GM23338 (cell line): Measurements from ENCODE around the gene CA5B. TPM values are rescaled to one million over a fixed set of nuclear protein-coding genes. Genes with fewer than 3 reads are reported as not detected.
A peak's percentile ranks its signal among the peaks of the same experiment; 100 is the strongest.

Experiments used
- ATAC-seq: fragments of 200-7000 bp; cut with Tn5 transposase; 3 replicates; pipeline ENCODE4 v1.9.1; 2020
- DNase-seq: peaks from one replicate; pipeline ENCODE4 v3.0.0-alpha.2; 2015; ENCODE audit warnings: low spot score
- H2AFZ ChIP-seq: fragments of 200-600 bp; sonication (generic); 2 replicates; pipeline ENCODE4 v1.8.0; 2016; ENCODE audit warnings: antibody characterized with exemption, mild to moderate bottlenecking, moderate library complexity
- H3F3A ChIP-seq: fragments of 200-600 bp; sonication (generic); replicated peaks from 2 replicates; pipeline ENCODE4 v1.8.0; 2017; ENCODE audit warnings: antibody characterized with exemption, mixed run types, low read depth
- H3K27ac ChIP-seq: fragments of 200-600 bp; sonication (generic); 2 replicates; pipeline ENCODE4 v1.6.1; 2016; ENCODE audit warnings: low read depth
- H3K27me3 ChIP-seq: fragments of 200-600 bp; sonication (generic); 2 replicates; pipeline ENCODE4 v1.8.0; 2016; ENCODE audit warnings: mild to moderate bottlenecking, mixed run types, moderate library complexity; ENCODE audit not compliant: insufficient read depth
- H3K36me3 ChIP-seq: fragments of 200-600 bp; sonication (generic); 2 replicates; pipeline ENCODE4 v1.8.0; 2016; ENCODE audit warnings: mild to moderate bottlenecking; ENCODE audit not compliant: insufficient read depth
- H3K4me1 ChIP-seq: fragments of 200-600 bp; sonication (generic); 2 replicates; pipeline ENCODE4 v1.8.0; 2016; ENCODE audit warnings: mild to moderate bottlenecking, moderate library complexity; ENCODE audit not compliant: insufficient read depth
- H3K4me2 ChIP-seq: fragments of 200-600 bp; sonication (generic); 2 replicates; pipeline ENCODE4 v1.7.1; 2017; ENCODE audit warnings: mixed run types
- H3K4me3 ChIP-seq: fragments of 200-600 bp; sonication (generic); 2 replicates; pipeline ENCODE4 v1.6.1; 2016; ENCODE audit warnings: mixed run types
- H3K79me2 ChIP-seq: fragments of 200-600 bp; sonication (generic); replicated peaks from 2 replicates; pipeline ENCODE4 v1.8.0; 2017; ENCODE audit warnings: mild to moderate bottlenecking; ENCODE audit not compliant: insufficient read depth
- H3K9me2 ChIP-seq: fragments of 200-600 bp; sonication (generic); 2 replicates; pipeline ENCODE4 v1.8.0; 2017; ENCODE audit not compliant: insufficient read depth
- H4K20me1 ChIP-seq: fragments of 200-600 bp; sonication (generic); replicated peaks from 2 replicates; pipeline ENCODE4 v1.8.0; 2017; ENCODE audit warnings: mild to moderate bottlenecking; ENCODE audit not compliant: insufficient read depth
- H3K27ac Mint-ChIP-seq: 2 replicates; pipeline ENCODE4 v1.8.0; 2020; ENCODE audit warnings: inconsistent platforms, mild to moderate bottlenecking, moderate library complexity, mixed read lengths
- H3K27me3 Mint-ChIP-seq: 3 replicates; pipeline ENCODE4 v1.8.0; 2022; ENCODE audit warnings: low read depth, mild to moderate bottlenecking, moderate library complexity, mixed read lengths, inconsistent platforms; ENCODE audit not compliant: insufficient read depth, poor library complexity
- H3K36me3 Mint-ChIP-seq: 3 replicates; pipeline ENCODE4 v1.8.0; 2021; ENCODE audit warnings: low read depth, mild to moderate bottlenecking, inconsistent platforms, moderate library complexity, mixed read lengths
- H3K4me1 Mint-ChIP-seq: 3 replicates; pipeline ENCODE4 v1.8.0; 2020; ENCODE audit warnings: mild to moderate bottlenecking, inconsistent platforms, mixed read lengths
- H3K4me3 Mint-ChIP-seq: 3 replicates; pipeline ENCODE4 v1.8.0; 2021; ENCODE audit warnings: moderate library complexity, mild to moderate bottlenecking, inconsistent platforms, mixed read lengths
- H3K9me3 Mint-ChIP-seq: 3 replicates; pipeline ENCODE4 v1.8.0; 2020; ENCODE audit warnings: moderate library complexity, mild to moderate bottlenecking, inconsistent platforms, mixed read lengths
- CREB1 ChIP-seq: fragments of 250-450 bp; sonication (Bioruptor Pico); IDR thresholded peaks from 2 replicates; pipeline ENCODE4 v1.5.0; 2020; ENCODE audit warnings: low read depth, mild to moderate bottlenecking, moderate library complexity
- ETS1 ChIP-seq: IDR thresholded peaks from 2 replicates; pipeline ENCODE4 v1.6.1; 2016; ENCODE audit warnings: antibody characterized with exemption
- EZH2 ChIP-seq: fragments of 200-600 bp; sonication (generic); IDR thresholded peaks from one replicate; pipeline ENCODE4 v1.8.0; 2017; ENCODE audit warnings: antibody characterized with exemption, mild to moderate bottlenecking, low read depth; ENCODE audit not compliant: unreplicated experiment
- EZH2phosphoT487 ChIP-seq: fragments of 200-600 bp; sonication (generic); IDR thresholded peaks from one replicate; pipeline ENCODE4 v1.8.1; 2018; ENCODE audit warnings: antibody characterized with exemption; ENCODE audit not compliant: unreplicated experiment
- JUNB ChIP-seq: IDR thresholded peaks from one replicate; pipeline ENCODE4 v1.6.1; 2016; ENCODE audit warnings: antibody characterized with exemption; ENCODE audit not compliant: unreplicated experiment
- NANOG ChIP-seq: IDR thresholded peaks from 2 replicates; pipeline ENCODE4 v1.6.1; 2016; ENCODE audit warnings: antibody characterized with exemption, borderline replicate concordance
- REST ChIP-seq: IDR thresholded peaks from one replicate; pipeline ENCODE4 v1.6.1; 2018; ENCODE audit warnings: antibody characterized with exemption; ENCODE audit not compliant: unreplicated experiment
- STAT1 ChIP-seq: IDR thresholded peaks from one replicate; pipeline ENCODE4 v1.6.1; 2016; ENCODE audit warnings: antibody characterized with exemption; ENCODE audit not compliant: unreplicated experiment
- ZNF114 ChIP-seq: fragments of 250-450 bp; sonication (Bioruptor Pico); IDR thresholded peaks from 2 replicates; pipeline ENCODE4 v1.5.0; 2020; ENCODE audit warnings: mild to moderate bottlenecking, moderate library complexity
- polyA plus RNA-seq: library from polyadenylated mRNA; unstranded; fragments of >200 nt; fragmentation: Nextera tagmentation; extraction: Ambion mirVana; gene quantifications from 2 replicates; pipeline ENCODE4 v1.2.1, GENCODE V29; 2016
- total RNA-seq: library from RNA; depleted of rRNA; stranded (reverse); fragments of >200 nt; shearing (Covaris generic); gene quantifications from 2 replicates; pipeline ENCODE4 v1.2.3, GENCODE V29; 2014
- TF ChIP-seq, protein P1 (sequence below), 2 experiments: fragments of 200-600 bp in 1 of 2; sonication (generic) in 1 of 2; conservative IDR thresholded peaks; 2 replicates each; pipeline versions ENCODE4 v1.5.1 to v1.6.1; 2016 to 2017; ENCODE audit warnings: antibody characterized with exemption in 2 of 2, low read depth in 2 of 2, mild to moderate bottlenecking in 2 of 2, moderate library complexity in 1 of 2

Gene CA5B
- total and polyA plus RNA-seq, 2 experiments from 2014 or later, result 4.8 to 6.1 TPM

- DNase-seq (no peak), ATAC-seq (no peak)
- Mint-ChIP-seq H3K27me3 (peaks cover 2% of the 10 kb centered on the region), H3K4me3 (no peak overlapping the region), H3K9me3 (no peaks in the 10 kb centered on the region), H3K36me3 (peaks cover 35% of the 10 kb centered on the region), H3K27ac (no peak overlapping the region), H3K4me1 (peaks cover 15% of the 10 kb centered on the region)
- Histone ChIP-seq H4K20me1 (no peaks in the 10 kb centered on the region), H3K27ac (peak overlapping the region; percentile 78), H3K27me3 (no peaks in the 10 kb centered on the region), H3K4me1 (no peaks in the 10 kb centered on the region), H3K79me2 (0 out of 2 replicates have a peak, but pooled peaks cover under 1% of the 10 kb centered on the region), H3K36me3 (no peaks in the 10 kb centered on the region), H3K9me2 (no peaks in the 10 kb centered on the region), H3K4me2 (no peak overlapping the region), H3K4me3 (no peak overlapping the region), H3F3A (no peaks in the 10 kb centered on the region), H2AFZ (no peak overlapping the region)
- TF ChIP-seq STAT1 (no peak), REST (no peak), ETS1 (no peak), EZH2phosphoT487 (no peak), ZNF114 (no peak), CREB1 (CRISPR knock-in tag) (no peak), EZH2 (no peak), NANOG (no peak), JUNB (no peak)
- TF ChIP-seq, protein P1, sequence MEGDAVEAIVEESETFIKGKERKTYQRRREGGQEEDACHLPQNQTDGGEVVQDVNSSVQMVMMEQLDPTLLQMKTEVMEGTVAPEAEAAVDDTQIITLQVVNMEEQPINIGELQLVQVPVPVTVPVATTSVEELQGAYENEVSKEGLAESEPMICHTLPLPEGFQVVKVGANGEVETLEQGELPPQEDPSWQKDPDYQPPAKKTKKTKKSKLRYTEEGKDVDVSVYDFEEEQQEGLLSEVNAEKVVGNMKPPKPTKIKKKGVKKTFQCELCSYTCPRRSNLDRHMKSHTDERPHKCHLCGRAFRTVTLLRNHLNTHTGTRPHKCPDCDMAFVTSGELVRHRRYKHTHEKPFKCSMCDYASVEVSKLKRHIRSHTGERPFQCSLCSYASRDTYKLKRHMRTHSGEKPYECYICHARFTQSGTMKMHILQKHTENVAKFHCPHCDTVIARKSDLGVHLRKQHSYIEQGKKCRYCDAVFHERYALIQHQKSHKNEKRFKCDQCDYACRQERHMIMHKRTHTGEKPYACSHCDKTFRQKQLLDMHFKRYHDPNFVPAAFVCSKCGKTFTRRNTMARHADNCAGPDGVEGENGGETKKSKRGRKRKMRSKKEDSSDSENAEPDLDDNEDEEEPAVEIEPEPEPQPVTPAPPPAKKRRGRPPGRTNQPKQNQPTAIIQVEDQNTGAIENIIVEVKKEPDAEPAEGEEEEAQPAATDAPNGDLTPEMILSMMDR (conservative IDR thresholded peaks at IDR 0.05; ENCODE audit: low read depth in 2 of 2), result no peak
These were observed 87.9 kb downstream of the CA5B start for GRCh38 chrX:15825936-15826335.
